Uterus (tissue), 4 donors: ENCODE results near the gene MRPL36. TPM values are rescaled to one million over a fixed set of nuclear protein-coding genes. Genes with fewer than 3 reads are reported as not detected.

Experiments
- DNase-seq, 2 donors: peaks; one replicate each; pipeline ENCODE4 v3.0.0-alpha.2; 2019 to 2020
- H3K27ac ChIP-seq, 2 donors: fragments of 200-600 bp; sonication (generic); 1 replicate in 1 of 2; 2 replicates in 1 of 2; pipeline ENCODE4 v1.5.1; 2016 to 2018
- H3K27me3 ChIP-seq, 2 donors: fragments of 200-600 bp; sonication (generic); one replicate each; pipeline ENCODE4 v1.5.1; 2018 to 2019; ENCODE audit warnings: control low read depth in 1 of 2
- H3K36me3 ChIP-seq, 2 donors: fragments of 200-600 bp; sonication (generic); one replicate each; pipeline ENCODE4 v1.5.1; 2019; ENCODE audit warnings: control low read depth in 1 of 2
- H3K4me1 ChIP-seq, 2 donors: fragments of 200-600 bp; sonication (generic); one replicate each; pipeline ENCODE4 v1.5.1; 2018 to 2019; ENCODE audit warnings: control low read depth in 1 of 2
- H3K4me3 ChIP-seq, 2 donors: fragments of 200-600 bp; sonication (generic); 1 replicate in 1 of 2; 2 replicates in 1 of 2; pipeline ENCODE4 v1.5.1; 2018 to 2019; ENCODE audit warnings: mild to moderate bottlenecking in 1 of 2
- H3K9me3 ChIP-seq, 2 donors: fragments of 200-600 bp; sonication (generic); one replicate each; pipeline ENCODE4 v1.5.1; 2019; ENCODE audit warnings: control low read depth in 1 of 2
- CTCF ChIP-seq, 4 experiments: fragments of 200-600 bp in 2 of 4; fragments of 450-650 bp in 2 of 4; sonication (generic) in 2 of 4; IDR thresholded peaks; one replicate each; pipeline ENCODE4 v1.5.1; 2016 to 2019; ENCODE audit warnings: antibody characterized with exemption in 4 of 4, mild to moderate bottlenecking in 2 of 4, moderate library complexity in 1 of 4
- POLR2A ChIP-seq, 2 donors: fragments of 450-650 bp; IDR thresholded peaks; one replicate each; pipeline ENCODE4 v1.6.1; 2016; ENCODE audit warnings: antibody characterized with exemption in 2 of 2, mild to moderate bottlenecking in 1 of 2, moderate library complexity in 1 of 2
- intact Hi-C: fragments of 100-400 bp; cut with DNase I; formaldehyde crosslinking; loops from one replicate; pipeline ENCODE4 v1.15.1; 2023; ENCODE audit warnings: low total_unique reads
- total RNA-seq, 4 donors: library from RNA; depleted of rRNA in 3 of 4; stranded (reverse); fragments of >200 nt in 3 of 4; gene quantifications; one replicate each; pipeline versions ENCODE4 v1.1.0 to v1.2.4, GENCODE V29; 2014 to 2023
- donor health status: DM: yes; HTN: yes; CAD: no.

MRPL36 gene
- total RNA-seq, 4 donors from 2014 or later, result 14.4 to 107 (median 31.6) TPM

GRCh38 chr5:1752881-1753280, 46.8 kb downstream of the MRPL36 start:
- Histone ChIP-seq H3K27me3 (no peaks in the 10 kb centered on the region), H3K4me3 (no peak overlapping the region), H3K9me3 (no peaks in the 10 kb centered on the region), H3K36me3 (no peaks in the 10 kb centered on the region), H3K27ac (no peak overlapping the region), H3K4me1 (no peaks in the 10 kb centered on the region)
- TF ChIP-seq POLR2A (IDR thresholded peaks at IDR 0.05), result no peak
- no peak for TF ChIP-seq CTCF (IDR thresholded peaks at IDR 0.05)
- intact Hi-C loops, result no loop called here
- DNase-seq, result no peak

- Histone ChIP-seq H3K9me3 (no peaks in the 10 kb centered on the region), H3K27me3 (no peaks in the 10 kb centered on the region), H3K4me1 (no peaks in the 10 kb centered on the region), H3K36me3 (no peaks in the 10 kb centered on the region), H3K27ac (no peak overlapping the region), H3K4me3 (no peak overlapping the region)
- TF ChIP-seq POLR2A (IDR thresholded peaks at IDR 0.05), result no peak
- no peak for TF ChIP-seq CTCF (IDR thresholded peaks at IDR 0.05)
- DNase-seq, result peak in 1 of 2 donors; percentile 8
- intact Hi-C loops, result no loop called here
Measured at GRCh38 chr5:1751864-1752822, 47.5 kb downstream of the MRPL36 start.

GRCh38 chr5:1751026-1751863, 48.4 kb downstream of the MRPL36 start:
- intact Hi-C loops, result no loop called here
- no peaks in the 10 kb centered on the region for H3K4me1 ChIP-seq
- H3K4me3 ChIP-seq, result no peak overlapping the region
- DNase-seq, result peak in 1 of 2 donors; percentile 7
- H3K27ac ChIP-seq, result no peak overlapping the region
- no peaks in the 10 kb centered on the region for H3K9me3 ChIP-seq
- H3K36me3 ChIP-seq, result no peaks in the 10 kb centered on the region
- no peaks in the 10 kb centered on the region for H3K27me3 ChIP-seq
- TF ChIP-seq CTCF (IDR thresholded peaks at IDR 0.05), result no peak
- no peak for TF ChIP-seq POLR2A (IDR thresholded peaks at IDR 0.05)

GRCh38 chr5:1750469-1750868, 49.2 kb downstream of the MRPL36 start:
- DNase-seq, result peak in 1 of 2 donors; percentile 3
- H3K27ac ChIP-seq, result no peak overlapping the region
- no peaks in the 10 kb centered on the region for H3K36me3 ChIP-seq
- intact Hi-C loops, result no loop called here
- H3K4me3 ChIP-seq, result no peak overlapping the region
- TF ChIP-seq POLR2A (IDR thresholded peaks at IDR 0.05) (no peak), CTCF (IDR thresholded peaks at IDR 0.05) (no peak)
- no peaks in the 10 kb centered on the region for H3K27me3 ChIP-seq
- H3K9me3 ChIP-seq, result no peaks in the 10 kb centered on the region
- H3K4me1 ChIP-seq, result no peaks in the 10 kb centered on the region
